Keratinocyte (primary cell): ENCODE measurements around the gene GTF3C5. TPM values are rescaled to one million over a fixed set of nuclear protein-coding genes. Genes with fewer than 3 reads are reported as not detected.

Experiments
- DNase-seq: peaks from one replicate; pipeline ENCODE4 v3.0.0-alpha.2; 2011; ENCODE audit warnings: low read depth, missing footprints, low spot score
- FAIRE-seq: peaks from 2 replicates; lab custom pipeline; 2011; peaks lifted over from hg19 to GRCh38; lab: Jason Lieb, UNC
- H2AFZ ChIP-seq: 2 replicates; pipeline ENCODE4 v1.6.0; 2012; ENCODE audit warnings: low read length, control low read depth, inconsistent platforms; ENCODE audit not compliant: control insufficient read depth
- H3K27ac ChIP-seq: 2 replicates; pipeline ENCODE4 v1.5.1; 2011; ENCODE audit warnings: low read length; ENCODE audit not compliant: control insufficient read depth, insufficient read depth
- H3K27me3 ChIP-seq: 3 replicates; pipeline ENCODE4 v1.6.0; 2011; ENCODE audit warnings: low read length; ENCODE audit not compliant: control insufficient read depth, insufficient read depth; ENCODE audit errors: extremely low read depth
- H3K36me3 ChIP-seq, 2 experiments: 2 replicates in 1 of 2; 3 replicates in 1 of 2; pipeline ENCODE4 v1.5.1; 2011; ENCODE audit warnings: low read length in 2 of 2, mild to moderate bottlenecking in 1 of 2; ENCODE audit not compliant: control insufficient read depth in 2 of 2, insufficient read depth in 2 of 2; ENCODE audit errors: extremely low read depth in 1 of 2
- H3K4me1 ChIP-seq: 3 replicates; pipeline ENCODE4 v1.5.1; 2011; ENCODE audit warnings: low read length; ENCODE audit not compliant: control insufficient read depth, insufficient read depth; ENCODE audit errors: extremely low read depth
- H3K4me2 ChIP-seq: 3 replicates; pipeline ENCODE4 v1.6.0; 2011; ENCODE audit warnings: low read depth, low read length; ENCODE audit not compliant: control insufficient read depth, insufficient read depth; ENCODE audit errors: extremely low read depth
- H3K4me3 ChIP-seq, 3 experiments: fragments of 200-600 bp in 1 of 3; sonication (generic) in 1 of 3; 2 replicates in 2 of 3; 3 replicates in 1 of 3; pipeline ENCODE4 v1.5.1; 2011 to 2016; ENCODE audit warnings: low read length in 3 of 3, mild to moderate bottlenecking in 3 of 3, control low read depth in 2 of 3, inconsistent platforms in 1 of 3, low read depth in 1 of 3, mixed read lengths in 1 of 3, mixed run types in 1 of 3, moderate library complexity in 1 of 3; ENCODE audit not compliant: control insufficient read depth in 2 of 3, insufficient read depth in 2 of 3; ENCODE audit errors: extremely low read depth in 1 of 3
- H3K79me2 ChIP-seq: 2 replicates; pipeline ENCODE4 v1.6.0; 2012; ENCODE audit warnings: low read length; ENCODE audit not compliant: control insufficient read depth, insufficient read depth
- H3K9ac ChIP-seq: 3 replicates; pipeline ENCODE4 v1.6.0; 2011; ENCODE audit warnings: low read length; ENCODE audit not compliant: control insufficient read depth, insufficient read depth; ENCODE audit errors: extremely low read depth
- H3K9me1 ChIP-seq: 3 replicates; pipeline ENCODE4 v1.6.0; 2011; ENCODE audit warnings: low read length; ENCODE audit not compliant: control insufficient read depth, insufficient read depth; ENCODE audit errors: extremely low read depth
- H3K9me3 ChIP-seq: 2 replicates; pipeline ENCODE4 v1.5.1; 2012; ENCODE audit warnings: low read depth, low read length; ENCODE audit not compliant: control insufficient read depth
- H4K20me1 ChIP-seq: 3 replicates; pipeline ENCODE4 v1.6.0; 2011; ENCODE audit warnings: low read length; ENCODE audit not compliant: control insufficient read depth, insufficient read depth; ENCODE audit errors: extremely low read depth
- EZH2 ChIP-seq: IDR thresholded peaks from one replicate; pipeline ENCODE4 v1.6.1; 2012; ENCODE audit warnings: inconsistent platforms, mild to moderate bottlenecking, low read length, moderate library complexity
- dilution Hi-C: fragments of 300-500 bp; cut with MboI; formaldehyde crosslinking; loops from one replicate; pipeline ENCODE4 v1.7.0; 2020; ENCODE audit warnings: low sequenced_read_pairs; ENCODE audit not compliant: extremely low pct_ligation_motif_present
- polyA plus RNA-seq, 5 experiments: library from polyadenylated mRNA; depleted of rRNA in 3 of 5; stranded (reverse) in 3 of 5; stranded (forward) in 1 of 5; unstranded in 1 of 5; fragments of >200 nt; gene quantifications; 1 replicate in 1 of 5; 2 replicates in 3 of 5; 3 replicates in 1 of 5; pipeline versions ENCODE4 v1.2.1 to v1.2.3, GENCODE V29; 2011 to 2012; ENCODE audit warnings: missing spikeins in 2 of 5, low read depth in 1 of 5, low replicate concordance in 1 of 5
- small RNA-seq, 3 experiments: library from RNA; depleted of rRNA; stranded (forward); fragments of <200 nt; gene quantifications; one replicate each; pipeline ENCODE3, GENCODE V24; 2012; ENCODE audit warnings: low read depth in 3 of 3, low replicate concordance in 1 of 3; ENCODE audit not compliant: insufficient read length in 3 of 3
- TF ChIP-seq, protein P1 (sequence below), 3 experiments: IDR thresholded peaks in 1 of 3; conservative IDR thresholded peaks in 1 of 3; optimal IDR thresholded peaks in 1 of 3; 2 replicates in 2 of 3; 3 replicates in 1 of 3; pipeline versions ENCODE3 to v1.5.1; 2011; ENCODE audit warnings: low read length in 3 of 3, mild to moderate bottlenecking in 3 of 3, moderate library complexity in 2 of 3, control low read depth in 1 of 3, inconsistent platforms in 1 of 3; ENCODE audit not compliant: insufficient read depth in 2 of 3; ENCODE audit errors: extremely low read depth in 1 of 3

The GTF3C5 gene
- polyA plus RNA-seq, 1 donor (not counting 4 experiments of a cell fraction or from before 2014, with no cell fraction given): 37.2 TPM

- no peaks in the 10 kb centered on the region for H3K4me1 ChIP-seq
- peaks cover 21 to 37% of the 10 kb centered on the region in 2 experiments for H3K36me3 ChIP-seq
- dilution Hi-C loops: no loop called here
Observed at GRCh38 chr9:133107245-133107722, 76.5 kb downstream of the GTF3C5 start.

More at GRCh38 chr9:133107245-133107722, 76.5 kb downstream of the GTF3C5 start:
- Histone ChIP-seq H4K20me1 (no peaks in the 10 kb centered on the region), H2AFZ (no peak overlapping the region), H3K79me2 (no peaks in the 10 kb centered on the region), H3K9me1 (no peaks in the 10 kb centered on the region), H3K4me3 (no peak overlapping the region), H3K27me3 (no peaks in the 10 kb centered on the region), H3K27ac (no peak overlapping the region), H3K9ac (no peak overlapping the region), H3K9me3 (no peaks in the 10 kb centered on the region), H3K4me2 (no peak overlapping the region)
- DNase-seq (no peak), FAIRE-seq (no peak)
- no peak for TF ChIP-seq EZH2
- TF ChIP-seq, protein P1, sequence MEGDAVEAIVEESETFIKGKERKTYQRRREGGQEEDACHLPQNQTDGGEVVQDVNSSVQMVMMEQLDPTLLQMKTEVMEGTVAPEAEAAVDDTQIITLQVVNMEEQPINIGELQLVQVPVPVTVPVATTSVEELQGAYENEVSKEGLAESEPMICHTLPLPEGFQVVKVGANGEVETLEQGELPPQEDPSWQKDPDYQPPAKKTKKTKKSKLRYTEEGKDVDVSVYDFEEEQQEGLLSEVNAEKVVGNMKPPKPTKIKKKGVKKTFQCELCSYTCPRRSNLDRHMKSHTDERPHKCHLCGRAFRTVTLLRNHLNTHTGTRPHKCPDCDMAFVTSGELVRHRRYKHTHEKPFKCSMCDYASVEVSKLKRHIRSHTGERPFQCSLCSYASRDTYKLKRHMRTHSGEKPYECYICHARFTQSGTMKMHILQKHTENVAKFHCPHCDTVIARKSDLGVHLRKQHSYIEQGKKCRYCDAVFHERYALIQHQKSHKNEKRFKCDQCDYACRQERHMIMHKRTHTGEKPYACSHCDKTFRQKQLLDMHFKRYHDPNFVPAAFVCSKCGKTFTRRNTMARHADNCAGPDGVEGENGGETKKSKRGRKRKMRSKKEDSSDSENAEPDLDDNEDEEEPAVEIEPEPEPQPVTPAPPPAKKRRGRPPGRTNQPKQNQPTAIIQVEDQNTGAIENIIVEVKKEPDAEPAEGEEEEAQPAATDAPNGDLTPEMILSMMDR (optimal IDR thresholded peaks at IDR 0.05 in 1 of 3, IDR thresholded peaks at IDR 0.05 in 1 of 3, conservative IDR thresholded peaks at IDR 0.05 in 1 of 3; ENCODE audit: extremely low read depth in 1 of 3, insufficient read depth in 2 of 3, low read length in 3 of 3): no peak

Small RNA genes within 50 kb of the gene (small RNA-seq; reads per million reads assigned to genes)
- gene MIR6877: 0.07 to 1.3 (median 1.0) reads per million in 3 experiments

Other genes with a start within 250 kb of the GTF3C5 start
- 0.24 to 0.41 TPM (median 0.32 TPM) in 3 replicates for gene AK8, start 152.7 kb upstream of the GTF3C5 start, polyA plus RNA-seq
- 2.9 to 4.7 TPM (median 3.6 TPM) in 3 replicates for gene SPACA9, start 152.1 kb upstream of the GTF3C5 start, polyA plus RNA-seq
- gene TSC1, start 86.4 kb upstream of the GTF3C5 start, polyA plus RNA-seq: 26.1 to 28.6 TPM (median 27.7 TPM) in 3 replicates
- gene GFI1B, start 52.3 kb upstream of the GTF3C5 start, polyA plus RNA-seq: not detected in 3 replicates
- 0.12 to 0.22 TPM (median 0.16 TPM) in 3 replicates for gene CEL, start 31.0 kb downstream of the GTF3C5 start, polyA plus RNA-seq
- gene RALGDS, start 90.2 kb downstream of the GTF3C5 start, polyA plus RNA-seq: 22.6 to 38.0 TPM (median 27.2 TPM) in 3 replicates
- 0.42 to 0.74 TPM (median 0.54 TPM) in 3 replicates for gene GBGT1, start 132.9 kb downstream of the GTF3C5 start, polyA plus RNA-seq
- gene OBP2B, start 178.3 kb downstream of the GTF3C5 start, polyA plus RNA-seq: not detected in 3 replicates
- not detected in 3 replicates for gene ABO, start 244.2 kb downstream of the GTF3C5 start, polyA plus RNA-seq